GM21619 (cell line): ENCODE results near the gene BCR.
"Not testable (repeated sequence)": the region's sequence is repeated elsewhere in the genome, so short reads cannot be mapped to it uniquely, and the experiment has no call there.

Experiments
- ATAC-seq: cut with Tn5 transposase; IDR thresholded peaks from one replicate; pipeline ENCODE4 v1.9.1; 2021; ENCODE audit not compliant: unreplicated experiment

Gene BCR

GRCh38 chr22:23309261-23309660 lies 129.0 kb downstream of the BCR start:
- ATAC-seq = not testable (repeated sequence)

DNA sequence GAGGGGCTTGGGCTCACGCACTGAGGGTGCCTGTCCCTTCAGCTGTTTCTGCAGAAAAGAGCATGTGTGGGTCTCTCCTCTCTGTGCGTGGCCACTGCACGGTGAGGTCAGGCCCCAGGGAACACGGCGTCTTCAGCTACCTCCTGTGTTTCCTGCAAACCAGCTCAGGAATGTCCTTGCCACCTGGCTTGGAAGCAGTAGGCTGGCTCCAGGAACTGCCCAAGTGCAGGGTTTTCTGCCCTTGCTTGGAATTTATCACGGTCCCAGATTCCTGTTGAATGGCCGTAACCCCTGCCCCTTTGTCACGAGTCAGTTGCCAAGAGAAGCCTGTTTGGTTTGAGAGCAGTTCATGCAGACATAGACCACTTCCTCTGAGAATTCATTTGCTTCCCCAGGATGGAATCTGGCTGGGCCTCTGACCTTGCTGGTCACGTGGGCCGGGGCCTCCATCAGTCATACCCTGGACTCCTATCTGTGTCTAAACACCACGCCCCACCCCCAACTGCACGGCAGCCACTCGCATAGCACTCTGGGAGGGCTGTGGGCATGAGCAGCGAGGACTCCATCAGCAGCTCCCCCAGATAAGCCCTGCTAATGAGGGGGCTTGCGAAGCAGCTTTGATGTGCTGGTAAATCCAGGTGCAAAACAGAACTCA lies 130.3 kb downstream of the BCR start:
- ATAC-seq = not testable (repeated sequence)

GRCh38 chr22:23311635-23312420 lies 131.5 kb downstream of the BCR start:
- not testable (repeated sequence) for ATAC-seq

DNA sequence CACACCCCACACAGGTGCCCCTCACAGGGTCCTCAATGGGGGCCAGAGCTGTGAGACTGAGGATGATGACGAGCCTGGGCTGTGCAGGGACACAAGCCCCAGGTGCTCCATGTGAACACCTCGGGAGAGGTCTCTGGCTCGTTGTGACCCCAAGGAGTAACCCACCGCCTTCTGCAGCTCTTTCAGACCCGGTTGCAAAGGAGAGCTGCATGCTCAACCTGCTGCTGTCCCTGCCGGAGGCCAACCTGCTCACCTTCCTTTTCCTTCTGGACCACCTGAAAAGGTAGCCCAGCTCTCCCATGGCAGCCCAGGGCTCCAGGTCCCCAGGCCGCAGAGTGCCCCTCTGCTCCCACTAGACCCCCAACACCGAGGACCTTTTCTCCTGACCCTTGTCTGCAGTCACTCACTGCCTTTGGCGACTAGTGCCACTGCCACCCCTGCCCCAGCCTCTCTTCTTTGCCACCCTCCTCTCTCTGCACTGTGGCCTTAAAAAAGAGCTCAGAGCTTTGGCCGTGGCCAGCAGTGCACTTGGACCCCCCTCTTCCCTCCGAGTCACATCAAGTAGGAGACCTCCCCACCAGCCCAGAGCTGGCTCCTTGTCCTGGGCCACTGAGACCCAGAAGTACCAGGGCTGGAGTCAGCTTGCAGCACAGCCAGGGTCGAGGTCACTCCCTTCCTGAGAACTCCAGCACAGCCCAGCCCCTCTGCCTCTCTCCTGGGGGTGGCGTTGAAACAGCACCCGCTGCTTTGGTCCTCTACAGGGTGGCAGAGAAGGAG lies 133.7 kb downstream of the BCR start:
- no peak for ATAC-seq

DNA sequence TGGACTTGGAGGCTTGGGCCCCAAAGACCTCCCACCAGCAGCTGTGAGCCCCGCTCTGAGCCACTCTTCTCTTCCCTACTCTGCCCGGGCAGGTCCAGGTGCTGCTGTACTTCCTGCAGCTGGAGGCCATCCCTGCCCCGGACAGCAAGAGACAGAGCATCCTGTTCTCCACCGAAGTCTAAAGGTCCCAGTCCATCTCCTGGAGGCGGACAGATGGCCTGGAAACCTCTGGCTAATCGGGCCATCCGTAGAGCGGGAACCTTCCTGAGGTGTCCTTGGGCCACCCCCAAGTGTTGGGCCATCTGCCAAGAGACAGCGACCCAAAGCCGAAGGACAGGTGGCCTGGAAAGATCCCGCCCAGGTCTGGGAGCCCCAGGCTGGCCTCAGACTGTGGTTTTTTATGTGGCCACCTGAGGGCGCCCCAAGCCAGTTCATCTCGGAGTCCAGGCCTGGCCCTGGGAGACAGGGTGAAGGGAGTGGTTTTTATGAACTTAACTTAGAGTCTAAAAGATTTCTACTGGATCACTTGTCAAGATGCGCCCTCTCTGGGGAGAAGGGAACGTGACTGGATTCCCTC lies 135.1 kb downstream of the BCR start:
- ATAC-seq = no peak

- not testable (repeated sequence) for ATAC-seq
Observed at GRCh38 chr22:23316596-23316995, 136.3 kb downstream of the BCR start.

DNA sequence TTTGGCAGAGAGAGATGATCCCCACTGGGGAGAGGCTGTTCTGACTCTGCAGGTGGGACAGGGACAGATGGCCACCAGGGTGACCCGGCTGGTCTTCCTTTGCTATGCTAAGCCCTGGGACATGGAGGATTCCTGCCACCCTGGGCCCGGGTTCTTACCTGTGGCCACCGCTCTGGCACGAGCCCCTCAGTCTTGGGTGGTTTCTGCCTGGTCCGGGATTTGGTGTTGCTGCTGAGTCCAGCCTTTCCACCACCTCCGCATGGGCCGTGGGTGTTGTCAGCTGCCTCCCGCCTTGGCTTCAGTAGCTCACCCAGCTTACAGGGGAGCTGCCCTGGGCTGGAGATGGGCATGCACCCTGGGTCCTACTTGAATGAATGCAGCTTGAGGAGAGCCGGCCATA lies 138.0 kb downstream of the BCR start:
- not testable (repeated sequence) for ATAC-seq

DNA sequence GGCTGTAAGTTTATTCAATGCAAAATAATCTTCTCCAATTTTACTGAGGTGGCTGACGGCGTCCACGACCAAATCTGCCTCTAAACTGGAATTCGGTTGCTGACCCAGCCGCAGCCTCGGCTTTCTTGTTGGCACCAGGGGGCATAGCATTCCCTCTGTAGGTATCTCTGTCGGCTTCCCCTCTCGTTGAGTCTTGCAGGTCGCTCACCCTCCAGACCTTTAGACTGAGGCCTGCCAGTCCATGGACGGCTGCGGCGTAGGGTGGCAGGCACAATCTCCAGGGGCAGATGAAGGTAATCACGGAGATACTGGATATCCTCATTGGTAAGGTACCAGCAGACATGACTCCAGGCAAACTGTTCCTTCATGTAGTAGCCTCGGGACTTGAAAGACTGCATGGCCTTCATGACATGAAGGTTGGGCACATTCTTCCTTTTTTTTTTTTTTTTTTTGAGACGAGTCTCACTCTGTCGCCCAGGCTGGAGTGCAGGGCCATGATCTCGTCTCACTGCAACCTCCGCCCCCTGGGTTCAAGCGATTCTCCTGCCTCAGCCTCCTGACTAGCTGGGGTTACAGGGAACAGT lies 142.3 kb downstream of the BCR start:
- ATAC-seq = not testable (repeated sequence)

DNA sequence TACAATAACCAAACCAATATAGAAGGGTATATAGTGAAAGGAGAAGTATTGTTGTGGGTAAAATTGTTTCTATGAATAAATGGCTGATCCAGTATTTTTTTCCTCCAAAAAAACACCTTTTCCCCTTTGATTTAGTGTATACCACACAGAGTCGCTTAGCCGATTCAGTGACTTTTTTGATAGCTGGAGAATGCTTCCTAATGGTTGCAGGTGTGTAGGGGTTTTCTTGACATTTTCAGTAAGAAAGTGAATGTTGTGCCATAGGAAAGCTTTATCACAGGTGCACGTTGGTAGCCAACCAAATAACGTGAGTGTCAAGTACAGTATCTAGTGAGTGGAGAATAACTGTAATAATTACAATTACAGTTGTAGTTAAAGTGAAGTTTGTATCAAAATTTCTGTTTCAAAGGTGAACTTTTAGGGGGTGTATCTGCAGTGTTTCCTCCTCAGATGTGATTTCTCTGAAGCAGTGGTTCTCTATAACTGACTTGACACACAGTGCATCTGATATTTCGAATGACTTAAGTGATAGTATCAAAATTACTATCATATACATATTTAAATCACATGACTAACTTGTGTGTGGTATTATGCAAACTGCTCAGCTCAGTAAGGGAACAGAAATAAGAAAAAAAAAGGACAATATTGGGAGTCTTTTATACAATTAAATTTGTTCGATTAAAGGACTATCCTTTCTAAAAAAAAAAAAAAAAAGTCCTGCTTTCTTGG lies 143.8 kb downstream of the BCR start:
- not testable (repeated sequence) for ATAC-seq

- ATAC-seq = no peak
Observed at GRCh38 chr22:23325183-23325582, 144.9 kb downstream of the BCR start.

GRCh38 chr22:23333822-23334221 lies 153.5 kb downstream of the BCR start:
- not testable (repeated sequence) for ATAC-seq

DNA sequence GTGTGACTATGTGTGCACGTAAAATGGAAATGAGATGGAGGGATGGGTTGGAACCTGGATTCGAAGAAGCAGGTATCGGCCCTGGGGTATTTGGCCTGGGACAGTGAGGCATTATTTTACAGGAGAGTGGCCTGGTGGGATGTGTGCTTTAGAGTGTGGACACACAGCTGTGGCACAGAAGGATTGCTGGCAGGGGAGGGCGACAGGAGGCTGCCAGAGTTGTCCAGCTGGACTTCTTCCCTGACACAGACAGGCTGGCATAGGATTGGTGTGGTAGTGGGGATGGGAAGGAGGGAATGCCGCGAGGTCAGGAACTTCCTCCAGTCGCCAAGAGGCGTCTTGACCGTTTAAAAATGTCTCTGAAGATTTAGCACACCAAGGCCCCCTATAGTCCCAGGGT lies 157.4 kb downstream of the BCR start:
- ATAC-seq = not testable (repeated sequence)

- not testable (repeated sequence) for ATAC-seq
Observed at GRCh38 chr22:23341942-23342695, 161.8 kb downstream of the BCR start.

GRCh38 chr22:23351321-23351720 lies 171.0 kb downstream of the BCR start:
- no peak for ATAC-seq

GRCh38 chr22:23353004-23353403 lies 172.7 kb downstream of the BCR start:
- no peak for ATAC-seq

DNA sequence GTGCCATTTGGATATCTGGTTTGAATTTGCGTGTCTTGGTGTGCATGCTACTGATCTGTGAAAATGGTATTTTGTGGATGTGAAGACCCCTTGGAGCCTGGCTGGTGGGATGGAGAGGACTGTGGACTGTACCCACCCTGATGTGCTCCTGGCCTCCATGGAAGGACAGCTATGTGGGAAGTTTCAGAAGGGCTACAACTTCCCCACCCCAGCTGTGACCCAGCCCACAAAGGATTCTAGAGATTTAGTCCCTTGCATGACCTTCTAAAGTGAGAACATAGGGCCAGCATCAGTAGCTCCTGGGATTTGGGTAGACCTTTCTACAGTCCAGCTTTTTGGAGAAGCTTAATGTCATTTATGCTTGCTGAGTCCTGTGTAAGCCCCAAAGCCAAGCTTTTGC lies 173.4 kb downstream of the BCR start:
- ATAC-seq = no peak

GRCh38 chr22:23356094-23356493 lies 175.8 kb downstream of the BCR start:
- no peak for ATAC-seq

- ATAC-seq = no peak
Observed at GRCh38 chr22:23357053-23357452, 176.7 kb downstream of the BCR start.

- no peak for ATAC-seq
Observed at GRCh38 chr22:23359583-23360123, 179.3 kb downstream of the BCR start.
